Right renal cortex interstitium (tissue), 3 donors: ENCODE data around the gene LRMDA. TPM values are rescaled to one million over a fixed set of nuclear protein-coding genes. Genes with fewer than 3 reads are reported as not detected.
A peak's percentile ranks its signal among the peaks of the same experiment; 100 is the strongest.

Experiments used
- DNase-seq, 3 donors: peaks; one replicate each; pipeline ENCODE4 v3.0.0-alpha.2; 2013; ENCODE audit warnings: low read depth in 3 of 3, low spot score in 2 of 3
- polyA plus RNA-seq, 3 donors: library from polyadenylated mRNA; unstranded; fragments of 120-200 nt; gene quantifications; one replicate each; pipeline ENCODE4 v1.2.1, GENCODE V29; 2013; ENCODE audit not compliant: insufficient read length in 3 of 3

LRMDA gene
- polyA plus RNA-seq, 3 donors: 20.9 to 21.7 (median 21.2) TPM

DNA sequence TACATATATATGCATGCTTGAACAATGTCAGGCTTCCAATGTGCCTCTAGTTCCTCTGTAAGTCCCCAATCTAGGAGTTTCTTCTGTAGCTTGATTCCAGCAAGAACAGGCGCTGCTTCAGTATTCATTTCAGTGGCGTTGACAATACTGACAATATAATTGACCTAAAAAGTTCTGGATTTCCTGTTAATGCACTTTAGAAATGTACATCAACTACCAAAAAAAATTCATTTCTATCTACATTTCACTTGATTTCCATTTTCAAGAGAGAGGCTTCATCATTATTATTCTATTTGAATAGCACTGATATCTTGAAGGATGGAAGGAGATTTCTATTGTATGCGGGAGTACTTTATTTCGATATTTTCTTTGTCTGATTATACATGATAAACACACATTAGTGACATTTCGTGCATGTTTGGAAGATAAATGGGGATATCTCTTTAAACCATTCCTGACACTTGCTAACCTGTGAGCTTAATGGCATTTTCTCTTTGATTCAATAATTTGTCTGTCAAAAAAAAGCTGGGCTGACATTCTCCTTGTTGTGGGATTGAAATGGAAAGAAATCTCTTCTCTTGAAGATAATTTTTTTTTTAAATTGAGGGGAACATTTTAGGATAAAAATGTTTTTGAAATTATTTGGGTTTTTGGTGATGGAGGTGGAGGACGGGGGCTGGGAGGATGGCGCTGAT, 568.2 kb downstream of the LRMDA start:
- no peak for DNase-seq

DNA sequence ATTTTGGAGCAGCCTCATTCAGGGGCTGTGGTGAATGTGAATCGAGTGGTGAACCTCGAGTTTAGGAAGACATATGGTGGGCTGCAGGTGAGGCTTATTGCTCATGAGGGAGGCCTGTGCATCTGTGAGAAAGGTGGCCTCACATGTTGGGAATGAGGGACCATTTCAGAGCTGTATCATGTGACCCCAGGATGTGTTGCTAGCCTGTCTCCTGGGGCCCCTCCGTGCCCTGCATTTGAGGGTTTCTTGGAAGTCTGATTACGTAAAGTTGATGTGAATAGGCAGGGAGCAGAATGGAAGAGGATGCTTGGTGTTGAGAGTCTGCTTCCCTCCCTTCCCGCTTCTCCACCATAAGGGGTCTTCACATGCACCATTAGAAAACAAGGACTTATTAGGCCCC, 569.1 kb downstream of the LRMDA start:
- DNase-seq: no peak

DNA sequence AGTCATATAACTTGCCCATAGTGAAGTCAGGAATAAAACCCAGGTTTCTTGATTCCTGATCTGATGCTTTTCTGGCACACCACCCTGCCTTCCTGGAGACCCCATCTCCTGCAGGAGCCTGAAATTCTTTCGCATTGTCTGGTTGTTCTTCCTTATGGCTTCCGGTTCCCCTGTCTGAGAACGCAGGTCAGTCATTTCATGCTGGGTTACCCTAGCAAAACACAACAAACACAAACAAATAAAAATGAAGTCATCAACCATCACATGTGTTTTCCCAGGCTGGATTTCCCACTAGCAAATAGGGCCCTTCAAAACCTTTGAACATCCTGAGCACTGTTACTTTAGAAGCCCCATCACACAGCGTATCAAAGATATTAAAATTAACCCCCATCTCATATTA, 569.6 kb downstream of the LRMDA start:
- DNase-seq: no peak

DNA sequence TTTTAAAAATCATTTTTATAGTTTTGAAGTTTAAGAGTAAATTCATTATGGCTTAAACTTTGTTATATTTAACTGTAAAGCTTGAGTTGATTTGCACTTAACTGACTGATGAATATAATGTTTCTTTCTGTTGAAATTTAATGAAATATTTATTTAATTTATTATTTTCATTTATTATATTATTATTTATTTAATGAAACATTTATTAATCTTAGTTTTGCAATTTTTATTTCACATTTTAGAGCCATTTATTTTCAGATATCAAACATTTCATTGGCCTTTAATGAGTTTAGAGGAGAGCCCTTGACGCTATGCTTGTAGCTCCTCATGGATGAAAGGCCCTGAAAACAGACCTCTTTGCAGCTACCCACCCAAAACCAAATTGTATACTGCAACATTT, 570.0 kb downstream of the LRMDA start:
- DNase-seq: no peak

GRCh38 chr10:76002262-76002854, 570.9 kb downstream of the LRMDA start:
- DNase-seq: no peak

DNA sequence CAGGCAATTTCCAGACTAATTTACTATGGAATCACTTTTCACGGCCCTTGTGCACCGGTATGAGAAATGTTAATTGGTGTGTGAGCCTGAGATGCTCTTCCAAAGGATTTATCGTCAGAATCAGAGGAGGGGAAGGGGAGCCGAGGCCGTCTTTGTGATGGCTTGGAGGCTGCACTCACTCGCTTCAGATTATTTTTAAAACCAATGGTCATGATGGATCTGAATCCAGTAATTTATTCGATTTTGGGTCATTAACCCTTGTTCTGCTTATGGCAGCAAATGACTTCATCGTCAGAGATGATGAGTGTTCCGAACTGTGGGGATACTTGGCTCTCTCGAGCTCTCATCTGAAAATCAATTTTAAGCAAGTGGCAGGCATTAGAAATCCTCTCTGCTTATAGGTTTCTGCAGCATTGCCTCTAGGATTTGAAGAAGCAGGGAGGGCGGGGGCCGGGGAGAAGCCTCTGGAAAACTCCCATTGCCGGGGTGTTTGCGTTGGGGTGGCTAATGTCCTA, 576.3 kb downstream of the LRMDA start:
- no peak for DNase-seq

DNA sequence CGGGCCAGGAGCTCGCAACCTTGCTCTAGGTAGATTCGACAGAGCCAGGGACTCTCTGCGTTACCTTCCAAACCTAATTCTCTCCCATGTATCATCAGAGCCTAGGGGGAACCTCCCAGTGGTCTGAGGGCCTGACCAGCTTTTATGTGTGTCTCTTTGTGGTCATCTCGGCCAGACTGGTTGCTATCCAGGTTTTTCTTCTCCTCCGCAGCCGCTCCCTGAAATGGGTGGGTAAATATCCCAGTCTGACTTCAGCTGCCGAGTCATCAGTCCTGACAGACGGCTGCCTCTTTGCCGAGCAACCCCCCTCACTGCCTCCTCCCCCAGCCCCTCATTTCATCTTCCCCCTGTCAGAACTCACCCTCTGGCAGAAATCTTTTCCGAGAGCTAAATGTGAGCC, 578.1 kb downstream of the LRMDA start:
- no peak for DNase-seq

DNA sequence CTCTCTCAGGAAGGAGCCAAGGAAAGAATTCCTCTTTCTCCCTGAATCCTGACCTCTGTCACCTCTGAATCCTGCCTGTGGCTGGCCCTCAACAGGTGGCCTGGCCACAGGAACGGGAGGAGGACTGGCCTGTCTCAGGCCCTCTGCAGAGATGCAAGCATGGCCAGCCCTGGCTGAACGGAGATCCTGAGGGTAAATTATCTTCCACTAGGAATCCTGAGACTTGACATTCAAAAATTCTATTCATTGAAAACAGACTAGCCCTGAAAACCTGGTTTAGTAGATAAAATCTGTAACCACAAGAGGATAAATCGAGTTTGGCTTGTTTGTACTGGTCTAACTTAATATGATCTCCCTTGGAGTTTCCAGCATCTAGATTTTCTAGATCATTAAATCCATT, 579.3 kb downstream of the LRMDA start:
- no peak for DNase-seq

DNA sequence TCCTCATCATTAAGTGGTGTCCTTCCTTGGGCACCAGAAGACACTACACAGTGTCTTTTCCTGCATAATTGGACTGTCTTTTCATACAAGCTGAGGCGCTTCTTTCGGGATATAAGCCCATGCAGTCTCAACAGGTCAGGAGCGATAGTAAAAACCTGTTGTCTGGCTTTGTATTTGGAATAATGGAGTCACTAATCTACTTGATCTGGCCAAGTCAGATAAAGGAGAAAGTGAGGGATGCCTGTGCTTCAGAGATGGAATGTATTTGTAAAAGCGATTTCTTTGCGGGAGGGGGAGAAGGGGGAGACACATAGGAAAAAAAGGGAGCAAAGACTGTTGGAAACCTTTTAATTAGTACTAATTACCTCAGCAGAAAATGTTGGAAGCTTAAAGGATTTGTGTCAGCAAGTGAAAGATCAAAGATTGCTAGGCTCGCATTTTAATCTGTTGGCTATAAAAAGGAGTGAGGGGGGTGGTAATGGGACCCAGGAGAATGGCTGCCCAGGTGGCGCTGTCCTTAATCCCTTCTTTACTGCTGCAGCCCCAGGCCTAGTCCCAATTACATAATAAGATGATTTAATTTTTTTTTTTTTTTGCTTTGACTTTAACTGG, 581.4 kb downstream of the LRMDA start:
- no peak for DNase-seq

GRCh38 chr10:76015245-76015644, 583.8 kb downstream of the LRMDA start:
- no peak for DNase-seq

DNA sequence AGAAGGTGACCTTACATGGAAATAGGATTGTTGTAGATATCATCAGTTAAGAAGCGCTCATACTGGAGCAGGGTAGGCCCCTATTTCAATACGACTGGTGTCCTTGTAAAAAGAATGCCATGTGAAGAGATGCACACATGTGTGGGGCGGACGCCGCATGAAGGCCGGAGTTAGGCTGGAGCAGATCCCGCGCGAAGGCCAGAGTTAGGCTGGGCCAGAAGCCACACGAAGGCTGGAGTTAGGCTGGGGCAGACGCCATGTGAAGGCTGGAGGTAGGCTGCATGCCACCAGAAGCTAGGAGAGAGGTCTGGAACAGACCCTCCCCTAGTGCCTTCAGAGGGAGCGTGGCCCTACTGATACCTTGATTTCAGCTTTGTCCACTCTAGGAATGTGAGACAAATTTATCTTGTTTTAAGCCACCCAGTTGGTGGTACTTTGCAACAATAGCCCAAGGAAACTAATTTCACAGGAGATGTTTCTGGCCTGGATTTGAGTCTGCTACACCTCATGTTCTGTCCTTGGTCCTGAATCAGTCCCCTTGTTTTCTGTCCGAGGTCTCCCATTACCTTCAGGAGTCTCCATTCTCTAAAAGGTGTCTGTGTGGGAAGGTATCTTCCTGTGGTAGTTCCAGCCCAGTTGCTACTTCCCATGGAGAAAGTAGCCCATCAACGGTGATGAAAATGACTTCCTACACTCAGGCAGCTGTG, 585.8 kb downstream of the LRMDA start:
- DNase-seq: no peak

DNA sequence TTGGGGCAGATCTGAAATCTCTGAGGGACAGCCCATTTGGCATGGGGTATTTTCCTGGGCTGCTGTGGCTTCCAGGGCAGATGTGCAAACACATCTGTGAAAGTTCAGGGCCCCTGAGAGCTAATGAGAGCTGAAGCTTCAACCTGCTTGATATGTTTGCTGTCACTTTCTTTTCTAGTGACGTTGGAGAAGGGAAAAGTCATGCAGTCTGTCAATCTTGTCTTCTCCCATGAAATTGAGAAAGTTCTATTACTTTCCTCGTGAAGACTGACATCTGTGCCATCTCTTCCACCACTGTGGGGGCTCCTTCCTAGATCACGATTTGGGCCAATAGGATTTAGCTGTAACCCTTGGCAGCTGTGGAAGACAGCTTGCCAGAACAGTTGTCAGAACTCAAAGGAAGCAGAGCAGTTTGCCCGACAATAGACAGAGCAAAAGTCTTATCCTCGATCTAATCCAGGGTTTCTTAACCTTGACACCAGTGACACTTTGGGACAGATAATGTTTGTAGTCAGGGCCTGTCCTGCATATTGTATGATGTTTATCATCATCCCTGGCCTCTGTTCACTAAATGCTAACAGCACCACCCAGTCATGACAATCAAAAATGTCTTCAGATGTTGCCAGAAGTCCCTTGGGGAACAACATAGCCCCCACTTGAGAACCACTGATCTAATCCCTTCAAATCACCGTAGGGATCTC, 586.5 kb downstream of the LRMDA start:
- no peak for DNase-seq

GRCh38 chr10:76020630-76021029, 589.2 kb downstream of the LRMDA start:
- DNase-seq: no peak

DNA sequence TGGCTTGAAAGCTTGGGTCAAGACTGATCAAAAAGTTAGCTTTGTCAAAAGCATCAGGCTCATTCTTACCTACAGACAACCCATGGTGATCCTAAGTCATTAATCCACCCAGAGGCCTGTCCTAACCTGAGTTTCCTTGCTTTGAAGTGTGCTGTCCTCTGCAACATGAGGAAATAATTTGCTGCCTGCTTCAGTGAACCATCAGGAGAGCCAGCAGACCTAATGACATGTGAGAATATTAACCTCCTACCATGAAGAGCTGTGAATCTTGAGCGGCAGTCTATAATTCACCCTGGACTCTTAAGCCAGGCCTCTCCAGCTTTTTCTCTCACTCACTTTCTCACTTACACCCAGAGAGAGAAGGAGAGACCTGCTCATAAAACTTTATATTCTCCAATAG, 590.0 kb downstream of the LRMDA start:
- peak in 2 of 3 donors; percentile 34 to 56 for DNase-seq

DNA sequence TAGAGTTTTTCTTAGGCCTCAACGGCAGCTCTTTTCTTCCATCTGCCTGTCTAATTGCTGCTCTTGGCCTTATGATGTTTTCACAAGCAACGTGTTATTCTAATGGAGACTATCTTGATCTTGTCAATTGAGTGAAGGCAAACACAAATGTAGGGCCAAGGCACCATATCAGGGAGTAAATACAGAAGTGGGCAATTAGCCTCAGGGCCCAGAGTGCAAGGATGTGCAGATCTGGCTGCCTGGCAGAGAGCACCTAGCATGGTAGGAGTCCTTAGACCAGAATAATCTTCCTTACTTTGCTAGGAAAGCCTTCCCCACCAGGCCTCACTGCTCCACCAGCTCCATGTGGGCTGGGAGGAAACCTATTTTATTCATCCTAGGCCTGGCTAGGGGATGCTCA, 590.9 kb downstream of the LRMDA start:
- no peak for DNase-seq

- no peak for DNase-seq
Observed at GRCh38 chr10:76023007-76023406, 591.6 kb downstream of the LRMDA start.

GRCh38 chr10:76024460-76025123, 593.2 kb downstream of the LRMDA start:
- DNase-seq: no peak

- no peak for DNase-seq
Observed at GRCh38 chr10:76025124-76025477, 593.7 kb downstream of the LRMDA start.

DNA sequence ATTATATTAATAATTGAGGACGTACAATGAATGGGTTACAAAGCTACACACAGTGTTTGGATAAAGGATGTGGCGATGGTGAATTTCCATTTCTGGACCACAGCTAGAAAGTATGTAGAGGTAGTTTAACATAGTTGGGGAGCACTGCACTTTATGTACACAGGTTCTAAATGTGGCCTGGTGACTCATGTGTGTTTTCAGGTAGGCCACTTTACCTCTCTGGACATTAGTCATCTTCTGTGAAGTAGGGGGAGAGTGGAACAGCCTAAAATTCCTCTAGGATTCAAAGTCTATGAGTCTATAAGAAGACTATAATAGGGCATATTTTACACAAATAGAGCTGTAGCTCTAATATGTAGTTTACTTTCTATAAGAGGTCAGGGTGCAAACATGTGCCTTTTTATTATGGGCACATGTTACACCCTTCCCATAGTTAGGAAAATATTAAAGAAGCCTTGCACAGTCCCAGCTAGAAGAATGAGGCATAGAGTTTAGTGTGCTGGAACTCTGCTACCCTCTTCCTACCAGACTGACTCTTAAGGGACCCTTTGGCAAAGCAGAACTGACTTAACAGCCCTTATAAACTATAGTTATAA, 594.9 kb downstream of the LRMDA start:
- DNase-seq: no peak

GRCh38 chr10:76026905-76027304, 595.5 kb downstream of the LRMDA start:
- DNase-seq: no peak
